HepG2 (cell line): ENCODE measurements around the gene ADAM8. TPM values are rescaled to one million over a fixed set of nuclear protein-coding genes. Genes with fewer than 3 reads are reported as not detected.

ENCODE experiments used
- ATAC-seq: fragments of 200-7000 bp; cut with Tn5 transposase; 3 replicates; pipeline ENCODE4 v1.9.1; 2020; ENCODE audit warnings: mild to moderate bottlenecking, moderate library complexity
- BruUV-seq: library from RNA; stranded (reverse); fragments of 400-500 nt; replicated peaks from 2 replicates; lab custom pipeline; 2021; lab: Mats Ljungman, UMichigan
- CTCF ChIA-PET: fragments of 300-600 bp; formaldehyde crosslinking; extraction: SDS; loops from one replicate; lab custom pipeline; 2021; ENCODE audit warnings: low total read pairs, inconsistent platforms, low intra/inter-chr PET ratio; lab: Yijun Ruan, JAX
- POLR2A ChIA-PET: fragments of 350-600 bp; sonication (Branson Sonifier 250); formaldehyde crosslinking; loops from one replicate; lab custom pipeline; 2020; ENCODE audit warnings: antibody characterized with exemption, inconsistent platforms; lab: Yijun Ruan, JAX
- DNase-seq: peaks from one replicate; pipeline ENCODE4 v3.0.0-alpha.2; 2015; ENCODE audit warnings: low spot score
- FAIRE-seq: peaks from 3 replicates; lab custom pipeline; 2011; peaks lifted over from hg19 to GRCh38; lab: Jason Lieb, UNC
- H2AFZ ChIP-seq: one replicate; pipeline ENCODE4 v1.6.1; 2011; ENCODE audit warnings: low read length, inconsistent platforms
- H3K27ac ChIP-seq: fragments of 300-600 bp; 3 replicates; pipeline ENCODE4 v1.8.0; 2011; ENCODE audit warnings: mixed run types, mild to moderate bottlenecking, mixed read lengths, low read length, inconsistent platforms; ENCODE audit not compliant: insufficient read depth; ENCODE audit errors: extremely low read length
- H3K27me3 ChIP-seq, 2 experiments: fragments of 200-600 bp in 1 of 2; 2 replicates in 1 of 2; 3 replicates in 1 of 2; pipeline versions ENCODE4 v1.6.0 to v1.8.0; 2011; ENCODE audit warnings: low read length in 2 of 2, mild to moderate bottlenecking in 2 of 2, moderate library complexity in 2 of 2, inconsistent platforms in 1 of 2; ENCODE audit not compliant: insufficient read depth in 2 of 2, control insufficient read depth in 1 of 2
- H3K36me3 ChIP-seq, 2 experiments: fragments of 200-600 bp in 1 of 2; replicated peaks in 1 of 2; 2 replicates in 1 of 2; 3 replicates in 1 of 2; pipeline versions ENCODE4 v1.5.1 to v1.8.0; 2011; ENCODE audit warnings: low read length in 2 of 2, inconsistent platforms in 1 of 2; ENCODE audit not compliant: insufficient read depth in 2 of 2, control insufficient read depth in 1 of 2
- H3K4me1 ChIP-seq: 2 replicates; pipeline ENCODE4 v1.5.1; 2012; ENCODE audit warnings: low read length, inconsistent platforms; ENCODE audit not compliant: insufficient read depth
- H3K4me2 ChIP-seq: 2 replicates; pipeline ENCODE4 v1.6.0; 2011; ENCODE audit warnings: low read depth, low read length, inconsistent platforms
- H3K4me3 ChIP-seq, 3 experiments: fragments of 200-600 bp in 1 of 3; sonication (generic), shearing (Covaris generic) in 1 of 3; replicated peaks in 1 of 3; 2 replicates each; pipeline ENCODE4 v1.5.1; 2011 to 2016; ENCODE audit warnings: low read length in 3 of 3, inconsistent platforms in 2 of 3, low read depth in 2 of 3, mild to moderate bottlenecking in 2 of 3, control low read depth in 1 of 3, mixed read lengths in 1 of 3; ENCODE audit not compliant: insufficient read depth in 1 of 3
- H3K79me2 ChIP-seq: one replicate; pipeline ENCODE4 v1.6.1; 2011; ENCODE audit warnings: low read length, inconsistent platforms; ENCODE audit not compliant: insufficient read depth
- H3K9ac ChIP-seq: 2 replicates; pipeline ENCODE4 v1.6.0; 2011; ENCODE audit warnings: mild to moderate bottlenecking, low read depth, low read length, inconsistent platforms; ENCODE audit not compliant: insufficient read depth
- H3K9me3 ChIP-seq: 2 replicates; pipeline ENCODE4 v1.5.1; 2012; ENCODE audit warnings: mild to moderate bottlenecking, low read length
- H4K20me1 ChIP-seq: 2 replicates; pipeline ENCODE4 v1.6.0; 2011; ENCODE audit warnings: inconsistent platforms, mild to moderate bottlenecking, low read length, moderate library complexity; ENCODE audit not compliant: insufficient read depth
- CEBPB ChIP-seq: IDR thresholded peaks from 2 replicates; pipeline ENCODE4 v1.6.1; 2011; ENCODE audit warnings: low read depth, low read length, improper control_type of control experiment, borderline replicate concordance
- FOXA1 ChIP-seq, 2 experiments: fragments of 450-650 bp in 1 of 2; sonication (generic) in 1 of 2; formaldehyde crosslinking in 1 of 2; IDR thresholded peaks; 2 replicates each; pipeline versions ENCODE4 v1.4.0 to v1.6.1; 2016 to 2020; ENCODE audit warnings: missing genetic modification reagents in 1 of 2
- FUBP1 ChIP-seq: sonication (generic); formaldehyde crosslinking; IDR thresholded peaks from 2 replicates; pipeline ENCODE4 v1.5.1; 2020; ENCODE audit warnings: missing genetic modification reagents, mild to moderate bottlenecking, borderline replicate concordance
- GABPA ChIP-seq, 2 experiments: IDR thresholded peaks; 2 replicates each; pipeline ENCODE4 v1.6.1; 2011 to 2016; ENCODE audit warnings: low read depth in 2 of 2, low read length in 1 of 2, missing biosample characterization in 1 of 2, missing genetic modification characterization in 1 of 2
- HHEX ChIP-seq: IDR thresholded peaks from 2 replicates; pipeline ENCODE4 v1.6.1; 2016; ENCODE audit warnings: control low read depth
- HMG20B ChIP-seq: conservative IDR thresholded peaks from 2 replicates; pipeline ENCODE4 v1.6.1; 2016; ENCODE audit warnings: missing genetic modification reagents, missing compliant biosample characterization
- KLF11 ChIP-seq: IDR thresholded peaks from 2 replicates; pipeline ENCODE4 v1.6.1; 2016; ENCODE audit warnings: missing compliant biosample characterization
- MED8 ChIP-seq: sonication (generic); formaldehyde crosslinking; IDR thresholded peaks from 2 replicates; pipeline ENCODE4 v1.8.1; 2023; ENCODE audit warnings: mild to moderate bottlenecking, missing genetic modification reagents; ENCODE audit not compliant: insufficient replicate concordance
- MEIS2 ChIP-seq: sonication (generic); formaldehyde crosslinking; IDR thresholded peaks from 2 replicates; pipeline ENCODE4 v1.9.0; 2021; ENCODE audit warnings: mild to moderate bottlenecking, missing genetic modification reagents
- NFYB ChIP-seq: sonication (generic); formaldehyde crosslinking; IDR thresholded peaks from 2 replicates; pipeline ENCODE4 v1.4.0; 2020; ENCODE audit warnings: missing genetic modification reagents
- NR1H2 ChIP-seq: sonication (generic); formaldehyde crosslinking; IDR thresholded peaks from 2 replicates; pipeline ENCODE4 v1.8.1; 2022; ENCODE audit warnings: low read depth, missing genetic modification reagents, borderline replicate concordance
- SP2 ChIP-seq: sonication (generic); formaldehyde crosslinking; IDR thresholded peaks from 2 replicates; pipeline ENCODE4 v1.5.1; 2020; ENCODE audit warnings: mild to moderate bottlenecking, missing genetic modification reagents
- TBX2 ChIP-seq: sonication (generic); formaldehyde crosslinking; IDR thresholded peaks from 2 replicates; pipeline ENCODE4 v1.5.0; 2020; ENCODE audit warnings: missing genetic modification reagents, mild to moderate bottlenecking, borderline replicate concordance
- ZKSCAN5 ChIP-seq: sonication (generic); formaldehyde crosslinking; IDR thresholded peaks from 2 replicates; pipeline ENCODE4 v1.5.1; 2020; ENCODE audit warnings: mild to moderate bottlenecking, missing genetic modification reagents
- WGBS: methylation state at CpG from one replicate; pipeline ENCODE4 v1.1.6; 2017; ENCODE audit warnings: low lambda C conversion rate; 5-methylcytosine and 5-hydroxymethylcytosine counted together
- in situ Hi-C: cut with HindIII; loops from 2 replicates; pipeline ENCODE4 v1.10.0; 2017; ENCODE audit warnings: low pct_unique_long_range_greater_than_20kb; ENCODE audit not compliant: extremely low pct_ligation_motif_present
- intact Hi-C: fragments of 100-400 bp; cut with micrococcal nuclease; formaldehyde crosslinking; loops from one replicate; pipeline ENCODE4 v1.10.0; 2022; ENCODE audit not compliant: unreplicated experiment
- polyA plus RNA-seq, 8 experiments: library from polyadenylated mRNA; depleted of rRNA in 3 of 8; stranded (reverse) in 7 of 8; unstranded in 1 of 8; fragments of >200 nt; fragmentation: Illumina TruSeq in 4 of 8; extraction: Trizol in 4 of 8; gene quantifications; 2 replicates each; pipeline versions ENCODE4 v1.2.1 to v1.2.3, GENCODE V29; 2011 to 2016; ENCODE audit warnings: low read depth in 4 of 8, missing spikeins in 1 of 8, mixed read lengths in 1 of 8; ENCODE audit not compliant: insufficient read depth in 1 of 8
- total RNA-seq, 5 experiments: library from RNA; depleted of rRNA; stranded (reverse); fragments of >200 nt; fragmentation: Illumina TruSeq; extraction: Trizol; gene quantifications; 2 replicates each; pipeline ENCODE4 v1.2.3, GENCODE V29; 2016; ENCODE audit warnings: low read depth in 1 of 5
- TF ChIP-seq, protein P1 (sequence below): sonication (generic); formaldehyde crosslinking; IDR thresholded peaks from 2 replicates; pipeline ENCODE4 v1.8.0; 2022; ENCODE audit warnings: missing genetic modification reagents, low read depth, mild to moderate bottlenecking, borderline replicate concordance
- TF ChIP-seq, protein P2 (sequence below): sonication (generic); formaldehyde crosslinking; IDR thresholded peaks from 2 replicates; pipeline ENCODE4 v1.5.0; 2020; ENCODE audit warnings: mild to moderate bottlenecking, missing genetic modification reagents

ADAM8 gene
- total and polyA plus RNA-seq, 2 of the 13 experiments (the other 11 are each of a cell fraction or from before 2014, with no cell fraction given): 0.24 to 0.93 TPM

GRCh38 chr10:133278577-133279265 is 2.1 kb upstream of the ADAM8 start (continued):
- no peak for TF ChIP-seq FOXA1 (IDR thresholded peaks at IDR 0.05)
- TF ChIP-seq FOXA1 (CRISPR knock-in tag; IDR thresholded peaks at IDR 0.05): peak; percentile 86
- no peak for TF ChIP-seq NFYB (CRISPR knock-in tag)
- TF ChIP-seq MEIS2 (CRISPR knock-in tag): peak; percentile 96

DNA sequence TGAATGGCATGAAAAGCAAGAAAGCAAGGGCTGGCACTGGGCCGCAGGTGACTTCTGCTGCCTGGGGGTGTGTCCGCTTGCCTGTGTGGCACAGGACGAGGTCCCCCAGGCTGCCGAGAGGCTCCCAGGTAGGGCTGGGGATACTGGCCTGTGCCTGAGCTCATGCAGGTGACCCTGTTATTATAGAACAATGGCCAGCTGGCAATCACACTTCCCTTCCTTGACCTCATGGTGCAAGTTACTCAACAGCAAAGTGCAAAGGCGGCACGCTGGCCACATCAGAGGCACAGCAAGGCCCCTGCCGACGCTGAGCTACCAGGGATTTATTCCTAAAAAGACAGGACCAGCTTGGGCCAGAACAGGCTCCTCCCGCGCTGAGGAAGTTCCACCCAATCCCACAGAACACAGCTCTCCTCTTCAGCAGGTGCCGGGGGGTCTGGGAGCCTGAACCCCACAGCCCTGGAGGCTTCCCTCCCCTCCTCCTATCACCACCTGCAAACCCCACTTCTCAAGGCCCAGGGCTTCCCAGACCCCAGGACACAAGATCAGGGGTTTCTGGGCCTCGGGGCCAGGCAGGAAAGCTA is 1.4 kb upstream of the ADAM8 start:
- DNase-seq (peak; percentile 72), ATAC-seq (peak; percentile 39), FAIRE-seq (peak; percentile 44)
- H3K36me3 ChIP-seq: peaks cover 11 to 22% of the 10 kb centered on the region in 2 experiments; a peak in 4 of 5 replicates
- no peak overlapping the region for H2AFZ ChIP-seq
- no peaks in the 10 kb centered on the region for H3K9me3 ChIP-seq
- peak overlapping the region; percentile 60 for H3K4me2 ChIP-seq
- peak overlapping the region; percentile 8 for H3K27ac ChIP-seq
- in situ Hi-C loops (no loop called here), intact Hi-C loops (no loop called here)
- ChIA-PET POLR2A (interaction anchor here (0.7 to 1.2 kb wide), 2 partner anchors 20 to 242 kb away, joined by 3 to 6 read pairs; no protein-coding TSS in a partner anchor), CTCF (no interaction called here)
- H3K27me3 ChIP-seq: peaks cover 0 to 21% of the 10 kb centered on the region in 2 experiments; a peak in 3 of 5 replicates
- H3K4me1 ChIP-seq: peaks cover 23% of the 10 kb centered on the region
- no peak overlapping the region for H3K9ac ChIP-seq
- BruUV-seq: no TSS peak
- WGBS: no CpG with 5 or more reads among the region's 12 CpGs
- H3K4me3 ChIP-seq: peak overlapping the region in 1 of 3 experiments; percentile 48; a peak in 1 of 6 replicates
- no peaks in the 10 kb centered on the region for H3K79me2 ChIP-seq
- H4K20me1 ChIP-seq: peaks cover 7% of the 10 kb centered on the region; the same call in 1 of the 2 replicates
- TF ChIP-seq HMG20B (CRISPR knock-in tag) (peak; percentile 75; the same call in 1 of the 2 replicates), MED8 (CRISPR knock-in tag) (no peak), HHEX (no peak), CEBPB (peak; percentile 64; the same call in 1 of the 2 replicates), MEIS2 (CRISPR knock-in tag) (no peak), ZKSCAN5 (no peak), GABPA (IDR thresholded peaks at IDR 0.05; ENCODE audit: low read depth, low read length) (no peak), GABPA (CRISPR knock-in tag; IDR thresholded peaks at IDR 0.05; ENCODE audit: low read depth) (no peak), KLF11 (CRISPR knock-in tag) (no peak), NR1H2 (CRISPR knock-in tag) (0 out of 2 replicates have a peak, but pooled peaks have one; percentile 7), SP2 (no peak), TBX2 (CRISPR knock-in tag) (peak; percentile 43; the same call in 1 of the 2 replicates), FUBP1 (CRISPR knock-in tag) (no peak)
- TF ChIP-seq, protein P1, sequence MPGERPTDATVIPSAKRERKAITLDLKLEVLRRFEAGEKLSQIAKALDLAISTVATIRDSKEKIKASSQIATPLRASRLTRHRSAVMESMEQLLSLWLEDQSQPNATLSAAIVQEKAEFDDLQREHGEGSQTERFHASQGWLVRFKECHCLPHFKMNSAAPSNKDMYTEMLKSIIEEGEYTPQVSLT: no peak
- TF ChIP-seq, protein P2, sequence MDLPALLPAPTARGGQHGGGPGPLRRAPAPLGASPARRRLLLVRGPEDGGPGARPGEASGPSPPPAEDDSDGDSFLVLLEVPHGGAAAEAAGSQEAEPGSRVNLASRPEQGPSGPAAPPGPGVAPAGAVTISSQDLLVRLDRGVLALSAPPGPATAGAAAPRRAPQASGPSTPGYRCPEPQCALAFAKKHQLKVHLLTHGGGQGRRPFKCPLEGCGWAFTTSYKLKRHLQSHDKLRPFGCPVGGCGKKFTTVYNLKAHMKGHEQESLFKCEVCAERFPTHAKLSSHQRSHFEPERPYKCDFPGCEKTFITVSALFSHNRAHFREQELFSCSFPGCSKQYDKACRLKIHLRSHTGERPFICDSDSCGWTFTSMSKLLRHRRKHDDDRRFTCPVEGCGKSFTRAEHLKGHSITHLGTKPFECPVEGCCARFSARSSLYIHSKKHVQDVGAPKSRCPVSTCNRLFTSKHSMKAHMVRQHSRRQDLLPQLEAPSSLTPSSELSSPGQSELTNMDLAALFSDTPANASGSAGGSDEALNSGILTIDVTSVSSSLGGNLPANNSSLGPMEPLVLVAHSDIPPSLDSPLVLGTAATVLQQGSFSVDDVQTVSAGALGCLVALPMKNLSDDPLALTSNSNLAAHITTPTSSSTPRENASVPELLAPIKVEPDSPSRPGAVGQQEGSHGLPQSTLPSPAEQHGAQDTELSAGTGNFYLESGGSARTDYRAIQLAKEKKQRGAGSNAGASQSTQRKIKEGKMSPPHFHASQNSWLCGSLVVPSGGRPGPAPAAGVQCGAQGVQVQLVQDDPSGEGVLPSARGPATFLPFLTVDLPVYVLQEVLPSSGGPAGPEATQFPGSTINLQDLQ (CRISPR knock-in tag): no peak
